Adrenal gland (tissue), 5 donors: ENCODE measurements around the gene RGS7.

ENCODE experiments used
- POLR2A ChIP-seq, 2 donors: fragments of 450-650 bp; IDR thresholded peaks; one replicate each; pipeline ENCODE4 v1.6.1; 2017; ENCODE audit warnings: antibody characterized with exemption in 2 of 2, mild to moderate bottlenecking in 2 of 2, moderate library complexity in 1 of 2
- TF ChIP-seq, protein P1 (sequence below), 6 experiments: fragments of 450-650 bp in 4 of 6; fragments of 200-600 bp in 2 of 6; sonication (generic) in 1 of 6; IDR thresholded peaks; 1 replicate in 5 of 6; 2 replicates in 1 of 6; pipeline versions ENCODE4 v1.5.1 to v1.8.0; 2016 to 2021; ENCODE audit warnings: antibody characterized with exemption in 6 of 6, mild to moderate bottlenecking in 2 of 6, moderate library complexity in 1 of 6
- donor health status: DM: no; HTN: no; CAD: no.

DNA sequence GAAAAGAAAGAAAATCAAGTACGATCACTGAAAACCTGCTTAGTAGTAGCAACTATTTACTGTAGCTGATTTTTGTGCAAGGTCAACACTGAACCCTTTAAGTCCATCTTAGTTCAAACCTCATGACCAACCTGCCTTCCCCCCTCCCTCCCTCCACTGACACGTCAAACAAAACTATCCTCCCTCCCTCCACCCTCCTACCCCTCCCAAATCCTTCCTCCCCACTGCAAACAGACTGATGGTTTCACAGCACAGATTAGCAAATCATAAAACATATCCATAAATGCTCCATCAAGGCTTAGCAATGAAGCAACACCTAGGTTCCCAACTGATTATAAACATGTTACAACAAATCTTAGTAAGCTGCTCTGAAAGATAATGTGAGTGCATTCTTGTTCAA, 580.8 kb downstream of the RGS7 start:
- no peak for TF ChIP-seq POLR2A (IDR thresholded peaks at IDR 0.05)
- TF ChIP-seq, protein P1, sequence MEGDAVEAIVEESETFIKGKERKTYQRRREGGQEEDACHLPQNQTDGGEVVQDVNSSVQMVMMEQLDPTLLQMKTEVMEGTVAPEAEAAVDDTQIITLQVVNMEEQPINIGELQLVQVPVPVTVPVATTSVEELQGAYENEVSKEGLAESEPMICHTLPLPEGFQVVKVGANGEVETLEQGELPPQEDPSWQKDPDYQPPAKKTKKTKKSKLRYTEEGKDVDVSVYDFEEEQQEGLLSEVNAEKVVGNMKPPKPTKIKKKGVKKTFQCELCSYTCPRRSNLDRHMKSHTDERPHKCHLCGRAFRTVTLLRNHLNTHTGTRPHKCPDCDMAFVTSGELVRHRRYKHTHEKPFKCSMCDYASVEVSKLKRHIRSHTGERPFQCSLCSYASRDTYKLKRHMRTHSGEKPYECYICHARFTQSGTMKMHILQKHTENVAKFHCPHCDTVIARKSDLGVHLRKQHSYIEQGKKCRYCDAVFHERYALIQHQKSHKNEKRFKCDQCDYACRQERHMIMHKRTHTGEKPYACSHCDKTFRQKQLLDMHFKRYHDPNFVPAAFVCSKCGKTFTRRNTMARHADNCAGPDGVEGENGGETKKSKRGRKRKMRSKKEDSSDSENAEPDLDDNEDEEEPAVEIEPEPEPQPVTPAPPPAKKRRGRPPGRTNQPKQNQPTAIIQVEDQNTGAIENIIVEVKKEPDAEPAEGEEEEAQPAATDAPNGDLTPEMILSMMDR (IDR thresholded peaks at IDR 0.05) = no peak
